Measurements from ENCODE around the gene HEXIM1. TPM values are rescaled to one million over a fixed set of nuclear protein-coding genes. Genes with fewer than 3 reads are reported as not detected.
A peak's percentile ranks its signal among the peaks of the same experiment; 100 is the strongest.

HEXIM1 gene
- total and polyA plus RNA-seq, 2 experiments from 2014 or later = 9.2 to 10.9 TPM

DNA sequence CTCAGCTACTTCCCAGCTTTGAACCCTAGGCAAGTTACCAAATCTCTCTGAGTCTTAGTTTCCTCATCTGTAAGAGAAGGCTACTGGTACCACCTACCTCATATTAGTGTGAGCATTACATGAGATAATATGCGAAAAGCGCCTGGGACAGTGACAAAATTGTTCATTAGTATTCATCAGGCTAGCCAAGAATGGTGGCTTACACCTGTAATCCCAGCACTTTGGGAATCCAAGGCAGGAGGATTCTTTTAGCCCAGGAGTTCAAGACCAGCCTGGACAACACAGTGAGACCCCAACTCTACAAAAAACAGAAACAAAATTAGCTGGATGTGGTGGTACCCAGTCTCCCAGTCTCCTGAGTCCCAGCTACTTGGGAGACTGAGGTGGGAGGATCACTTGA is 19.3 kb upstream of the HEXIM1 start:
- no peak overlapping the region for H3K4me3 Mint-ChIP-seq
- Histone ChIP-seq H3K4me2 (no peak overlapping the region), H3K36me3 (ENCODE audit: insufficient read depth) (no peaks in the 10 kb centered on the region), H3K27me3 (ENCODE audit: insufficient read depth) (no peaks in the 10 kb centered on the region), H3K79me2 (replicated peaks; ENCODE audit: insufficient read depth) (no peaks in the 10 kb centered on the region), H3K4me1 (ENCODE audit: insufficient read depth) (no peaks in the 10 kb centered on the region), H3K27ac (ENCODE audit: low read depth) (0 out of 2 replicates have a peak overlapping the region, but pooled peaks have one; percentile 14), H3F3A (replicated peaks; ENCODE audit: low read depth) (peaks cover 6% of the 10 kb centered on the region; the same call in 1 of the 2 replicates), H3K9me2 (ENCODE audit: insufficient read depth) (no peaks in the 10 kb centered on the region), H2AFZ (no peak overlapping the region), H3K4me3 (no peak overlapping the region), H4K20me1 (replicated peaks; ENCODE audit: insufficient read depth) (no peaks in the 10 kb centered on the region; the same call in 1 of the 2 replicates)
- H3K27me3 Mint-ChIP-seq (ENCODE audit: insufficient read depth, low read depth, poor library complexity) = peaks cover 30% of the 10 kb centered on the region
- peaks cover 3% of the 10 kb centered on the region; the same call in 1 of the 3 replicates for H3K36me3 Mint-ChIP-seq (ENCODE audit: low read depth)
- TF ChIP-seq JUNB (IDR thresholded peaks at IDR 0.05; ENCODE audit: unreplicated experiment) (no peak), STAT1 (IDR thresholded peaks at IDR 0.05; ENCODE audit: unreplicated experiment) (no peak), EZH2phosphoT487 (IDR thresholded peaks at IDR 0.05; ENCODE audit: unreplicated experiment) (no peak), ZNF331 (CRISPR knock-in tag; IDR thresholded peaks at IDR 0.05; ENCODE audit: low read depth) (no peak), CTCF (conservative IDR thresholded peaks at IDR 0.05; ENCODE audit: low read depth in 2 of 2) (no peak), EZH2 (IDR thresholded peaks at IDR 0.05; ENCODE audit: low read depth, unreplicated experiment) (no peak), ZNF114 (CRISPR knock-in tag; IDR thresholded peaks at IDR 0.05) (no peak), CREB1 (CRISPR knock-in tag; IDR thresholded peaks at IDR 0.05; ENCODE audit: low read depth) (no peak), POLR2AphosphoS5 (IDR thresholded peaks at IDR 0.05; ENCODE audit: low read depth) (no peak), NANOG (IDR thresholded peaks at IDR 0.05; ENCODE audit: borderline replicate concordance) (no peak)
- TF ChIP-seq, protein P1, sequence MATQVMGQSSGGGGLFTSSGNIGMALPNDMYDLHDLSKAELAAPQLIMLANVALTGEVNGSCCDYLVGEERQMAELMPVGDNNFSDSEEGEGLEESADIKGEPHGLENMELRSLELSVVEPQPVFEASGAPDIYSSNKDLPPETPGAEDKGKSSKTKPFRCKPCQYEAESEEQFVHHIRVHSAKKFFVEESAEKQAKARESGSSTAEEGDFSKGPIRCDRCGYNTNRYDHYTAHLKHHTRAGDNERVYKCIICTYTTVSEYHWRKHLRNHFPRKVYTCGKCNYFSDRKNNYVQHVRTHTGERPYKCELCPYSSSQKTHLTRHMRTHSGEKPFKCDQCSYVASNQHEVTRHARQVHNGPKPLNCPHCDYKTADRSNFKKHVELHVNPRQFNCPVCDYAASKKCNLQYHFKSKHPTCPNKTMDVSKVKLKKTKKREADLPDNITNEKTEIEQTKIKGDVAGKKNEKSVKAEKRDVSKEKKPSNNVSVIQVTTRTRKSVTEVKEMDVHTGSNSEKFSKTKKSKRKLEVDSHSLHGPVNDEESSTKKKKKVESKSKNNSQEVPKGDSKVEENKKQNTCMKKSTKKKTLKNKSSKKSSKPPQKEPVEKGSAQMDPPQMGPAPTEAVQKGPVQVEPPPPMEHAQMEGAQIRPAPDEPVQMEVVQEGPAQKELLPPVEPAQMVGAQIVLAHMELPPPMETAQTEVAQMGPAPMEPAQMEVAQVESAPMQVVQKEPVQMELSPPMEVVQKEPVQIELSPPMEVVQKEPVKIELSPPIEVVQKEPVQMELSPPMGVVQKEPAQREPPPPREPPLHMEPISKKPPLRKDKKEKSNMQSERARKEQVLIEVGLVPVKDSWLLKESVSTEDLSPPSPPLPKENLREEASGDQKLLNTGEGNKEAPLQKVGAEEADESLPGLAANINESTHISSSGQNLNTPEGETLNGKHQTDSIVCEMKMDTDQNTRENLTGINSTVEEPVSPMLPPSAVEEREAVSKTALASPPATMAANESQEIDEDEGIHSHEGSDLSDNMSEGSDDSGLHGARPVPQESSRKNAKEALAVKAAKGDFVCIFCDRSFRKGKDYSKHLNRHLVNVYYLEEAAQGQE (IDR thresholded peaks at IDR 0.05; ENCODE audit: unreplicated experiment) = no peak
- TF ChIP-seq, protein P2, sequence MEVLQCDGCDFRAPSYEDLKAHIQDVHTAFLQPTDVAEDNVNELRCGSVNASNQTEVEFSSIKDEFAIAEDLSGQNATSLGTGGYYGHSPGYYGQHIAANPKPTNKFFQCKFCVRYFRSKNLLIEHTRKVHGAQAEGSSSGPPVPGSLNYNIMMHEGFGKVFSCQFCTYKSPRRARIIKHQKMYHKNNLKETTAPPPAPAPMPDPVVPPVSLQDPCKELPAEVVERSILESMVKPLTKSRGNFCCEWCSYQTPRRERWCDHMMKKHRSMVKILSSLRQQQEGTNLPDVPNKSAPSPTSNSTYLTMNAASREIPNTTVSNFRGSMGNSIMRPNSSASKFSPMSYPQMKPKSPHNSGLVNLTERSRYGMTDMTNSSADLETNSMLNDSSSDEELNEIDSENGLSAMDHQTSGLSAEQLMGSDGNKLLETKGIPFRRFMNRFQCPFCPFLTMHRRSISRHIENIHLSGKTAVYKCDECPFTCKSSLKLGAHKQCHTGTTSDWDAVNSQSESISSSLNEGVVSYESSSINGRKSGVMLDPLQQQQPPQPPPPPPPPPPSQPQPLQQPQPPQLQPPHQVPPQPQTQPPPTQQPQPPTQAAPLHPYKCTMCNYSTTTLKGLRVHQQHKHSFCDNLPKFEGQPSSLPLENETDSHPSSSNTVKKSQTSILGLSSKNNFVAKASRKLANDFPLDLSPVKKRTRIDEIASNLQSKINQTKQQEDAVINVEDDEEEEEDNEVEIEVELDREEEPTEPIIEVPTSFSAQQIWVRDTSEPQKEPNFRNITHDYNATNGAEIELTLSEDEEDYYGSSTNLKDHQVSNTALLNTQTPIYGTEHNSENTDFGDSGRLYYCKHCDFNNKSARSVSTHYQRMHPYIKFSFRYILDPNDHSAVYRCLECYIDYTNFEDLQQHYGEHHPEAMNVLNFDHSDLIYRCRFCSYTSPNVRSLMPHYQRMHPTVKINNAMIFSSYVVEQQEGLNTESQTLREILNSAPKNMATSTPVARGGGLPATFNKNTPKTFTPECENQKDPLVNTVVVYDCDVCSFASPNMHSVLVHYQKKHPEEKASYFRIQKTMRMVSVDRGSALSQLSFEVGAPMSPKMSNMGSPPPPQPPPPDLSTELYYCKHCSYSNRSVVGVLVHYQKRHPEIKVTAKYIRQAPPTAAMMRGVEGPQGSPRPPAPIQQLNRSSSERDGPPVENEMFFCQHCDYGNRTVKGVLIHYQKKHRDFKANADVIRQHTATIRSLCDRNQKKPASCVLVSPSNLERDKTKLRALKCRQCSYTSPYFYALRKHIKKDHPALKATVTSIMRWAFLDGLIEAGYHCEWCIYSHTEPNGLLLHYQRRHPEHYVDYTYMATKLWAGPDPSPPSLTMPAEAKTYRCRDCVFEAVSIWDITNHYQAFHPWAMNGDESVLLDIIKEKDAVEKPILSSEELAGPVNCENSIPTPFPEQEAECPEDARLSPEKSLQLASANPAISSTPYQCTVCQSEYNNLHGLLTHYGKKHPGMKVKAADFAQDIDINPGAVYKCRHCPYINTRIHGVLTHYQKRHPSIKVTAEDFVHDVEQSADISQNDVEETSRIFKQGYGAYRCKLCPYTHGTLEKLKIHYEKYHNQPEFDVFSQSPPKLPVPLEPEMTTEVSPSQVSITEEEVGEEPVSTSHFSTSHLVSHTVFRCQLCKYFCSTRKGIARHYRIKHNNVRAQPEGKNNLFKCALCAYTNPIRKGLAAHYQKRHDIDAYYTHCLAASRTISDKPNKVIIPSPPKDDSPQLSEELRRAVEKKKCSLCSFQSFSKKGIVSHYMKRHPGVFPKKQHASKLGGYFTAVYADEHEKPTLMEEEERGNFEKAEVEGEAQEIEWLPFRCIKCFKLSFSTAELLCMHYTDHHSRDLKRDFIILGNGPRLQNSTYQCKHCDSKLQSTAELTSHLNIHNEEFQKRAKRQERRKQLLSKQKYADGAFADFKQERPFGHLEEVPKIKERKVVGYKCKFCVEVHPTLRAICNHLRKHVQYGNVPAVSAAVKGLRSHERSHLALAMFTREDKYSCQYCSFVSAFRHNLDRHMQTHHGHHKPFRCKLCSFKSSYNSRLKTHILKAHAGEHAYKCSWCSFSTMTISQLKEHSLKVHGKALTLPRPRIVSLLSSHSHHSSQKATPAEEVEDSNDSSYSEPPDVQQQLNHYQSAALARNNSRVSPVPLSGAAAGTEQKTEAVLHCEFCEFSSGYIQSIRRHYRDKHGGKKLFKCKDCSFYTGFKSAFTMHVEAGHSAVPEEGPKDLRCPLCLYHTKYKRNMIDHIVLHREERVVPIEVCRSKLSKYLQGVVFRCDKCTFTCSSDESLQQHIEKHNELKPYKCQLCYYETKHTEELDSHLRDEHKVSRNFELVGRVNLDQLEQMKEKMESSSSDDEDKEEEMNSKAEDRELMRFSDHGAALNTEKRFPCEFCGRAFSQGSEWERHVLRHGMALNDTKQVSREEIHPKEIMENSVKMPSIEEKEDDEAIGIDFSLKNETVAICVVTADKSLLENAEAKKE (CRISPR knock-in tag; IDR thresholded peaks at IDR 0.05) = no peak
- TF ChIP-seq, protein P3, sequence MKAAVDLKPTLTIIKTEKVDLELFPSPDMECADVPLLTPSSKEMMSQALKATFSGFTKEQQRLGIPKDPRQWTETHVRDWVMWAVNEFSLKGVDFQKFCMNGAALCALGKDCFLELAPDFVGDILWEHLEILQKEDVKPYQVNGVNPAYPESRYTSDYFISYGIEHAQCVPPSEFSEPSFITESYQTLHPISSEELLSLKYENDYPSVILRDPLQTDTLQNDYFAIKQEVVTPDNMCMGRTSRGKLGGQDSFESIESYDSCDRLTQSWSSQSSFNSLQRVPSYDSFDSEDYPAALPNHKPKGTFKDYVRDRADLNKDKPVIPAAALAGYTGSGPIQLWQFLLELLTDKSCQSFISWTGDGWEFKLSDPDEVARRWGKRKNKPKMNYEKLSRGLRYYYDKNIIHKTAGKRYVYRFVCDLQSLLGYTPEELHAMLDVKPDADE (IDR thresholded peaks at IDR 0.05) = no peak
- H3K4me1 Mint-ChIP-seq = peaks cover 11% of the 10 kb centered on the region
- no peak overlapping the region for H3K27ac Mint-ChIP-seq
- H3K9me3 Mint-ChIP-seq = no peaks in the 10 kb centered on the region
- DNase-seq (ENCODE audit: low spot score) = no peak
- no peak for ATAC-seq
